ENCODE measurements around the gene PXK. TPM values are rescaled to one million over a fixed set of nuclear protein-coding genes. Genes with fewer than 3 reads are reported as not detected.

The PXK gene
- total and polyA plus RNA-seq, 2 experiments from 2014 or later, result 29.5 to 37.8 TPM

- Histone ChIP-seq H3K27ac (peak overlapping the region; percentile 8), H3K4me1 (ENCODE audit: insufficient read depth) (peaks cover 15% of the 10 kb centered on the region), H3K4me2 (no peak overlapping the region), H2AFZ (no peak overlapping the region), H3K27me3 (no peaks in the 10 kb centered on the region), H3K36me3 (replicated peaks; ENCODE audit: insufficient read depth, low read depth) (no peaks in the 10 kb centered on the region), H3K4me3 (no peak overlapping the region), H3K9me3 (ENCODE audit: low read depth) (no peaks in the 10 kb centered on the region), H4K20me1 (ENCODE audit: insufficient read depth, poor library complexity, severe bottlenecking) (no peaks in the 10 kb centered on the region), H3K9me2 (replicated peaks; ENCODE audit: insufficient read depth) (no peaks in the 10 kb centered on the region), H3K79me2 (no peaks in the 10 kb centered on the region)
- TF ChIP-seq EZH2phosphoT487 (IDR thresholded peaks at IDR 0.05; ENCODE audit: low read depth, severe bottlenecking, unreplicated experiment) (no peak), EZH2 (IDR thresholded peaks at IDR 0.05; ENCODE audit: borderline replicate concordance) (no peak)
- no peak for DNase-seq (ENCODE audit: low spot score)
- WGBS (ENCODE audit: low lambda C conversion rate, missing lambda C conversion rate), result 81% methylated on average over 2 of the region's 2 CpGs
These were observed 50.8 kb downstream of the PXK start for GRCh38 chr3:58383476-58383875.

GRCh38 chr3:58383904-58384303, 51.2 kb downstream of the PXK start:
- Histone ChIP-seq H3K4me1 (ENCODE audit: insufficient read depth) (peaks cover 15% of the 10 kb centered on the region), H3K4me3 (no peak overlapping the region), H3K36me3 (replicated peaks; ENCODE audit: insufficient read depth, low read depth) (no peaks in the 10 kb centered on the region), H2AFZ (no peak overlapping the region), H4K20me1 (ENCODE audit: insufficient read depth, poor library complexity, severe bottlenecking) (no peaks in the 10 kb centered on the region), H3K9me3 (ENCODE audit: low read depth) (no peaks in the 10 kb centered on the region), H3K4me2 (no peak overlapping the region), H3K9me2 (replicated peaks; ENCODE audit: insufficient read depth) (no peaks in the 10 kb centered on the region), H3K27ac (peak overlapping the region; percentile 16), H3K79me2 (no peaks in the 10 kb centered on the region), H3K27me3 (no peaks in the 10 kb centered on the region)
- peak; percentile 41 for DNase-seq (ENCODE audit: low spot score)
- 75% methylated on average over 4 of the region's 4 CpGs for WGBS (ENCODE audit: low lambda C conversion rate, missing lambda C conversion rate)
- TF ChIP-seq CTCF (IDR thresholded peaks at IDR 0.05; ENCODE audit: poor library complexity) (no peak), EZH2phosphoT487 (IDR thresholded peaks at IDR 0.05; ENCODE audit: low read depth, severe bottlenecking, unreplicated experiment) (no peak), EZH2 (IDR thresholded peaks at IDR 0.05; ENCODE audit: borderline replicate concordance) (no peak)

GRCh38 chr3:58384381-58385090, 51.8 kb downstream of the PXK start:
- Histone ChIP-seq H4K20me1 (ENCODE audit: insufficient read depth, poor library complexity, severe bottlenecking) (no peaks in the 10 kb centered on the region), H3K79me2 (no peaks in the 10 kb centered on the region), H3K4me1 (ENCODE audit: insufficient read depth) (peaks cover 15% of the 10 kb centered on the region), H3K9me2 (replicated peaks; ENCODE audit: insufficient read depth) (no peaks in the 10 kb centered on the region), H3K27ac (peak overlapping the region; percentile 16), H3K4me3 (no peak overlapping the region), H3K9me3 (ENCODE audit: low read depth) (no peaks in the 10 kb centered on the region), H3K4me2 (no peak overlapping the region), H3K27me3 (no peaks in the 10 kb centered on the region), H2AFZ (no peak overlapping the region), H3K36me3 (replicated peaks; ENCODE audit: insufficient read depth, low read depth) (no peaks in the 10 kb centered on the region)
- no peak for DNase-seq (ENCODE audit: low spot score)
- 75% methylated on average over 3 of the region's 3 CpGs for WGBS (ENCODE audit: low lambda C conversion rate, missing lambda C conversion rate)
- TF ChIP-seq EZH2phosphoT487 (IDR thresholded peaks at IDR 0.05; ENCODE audit: low read depth, severe bottlenecking, unreplicated experiment) (no peak), CTCF (IDR thresholded peaks at IDR 0.05; ENCODE audit: poor library complexity) (no peak), EZH2 (IDR thresholded peaks at IDR 0.05; ENCODE audit: borderline replicate concordance) (no peak)

GRCh38 chr3:58386626-58387365, 54.1 kb downstream of the PXK start:
- no peak overlapping the region for H3K4me3 ChIP-seq
- H3K79me2 ChIP-seq, result no peaks in the 10 kb centered on the region
- no peaks in the 10 kb centered on the region for H3K9me2 ChIP-seq (replicated peaks; ENCODE audit: insufficient read depth)
- no peak for TF ChIP-seq CTCF (IDR thresholded peaks at IDR 0.05; ENCODE audit: poor library complexity)
- TF ChIP-seq EZH2phosphoT487 (IDR thresholded peaks at IDR 0.05; ENCODE audit: low read depth, severe bottlenecking, unreplicated experiment), result no peak
- TF ChIP-seq EZH2 (IDR thresholded peaks at IDR 0.05; ENCODE audit: borderline replicate concordance), result no peak
- peak; percentile 62 for DNase-seq (ENCODE audit: low spot score)
- 62% methylated on average over 3 of the region's 3 CpGs for WGBS (ENCODE audit: low lambda C conversion rate, missing lambda C conversion rate)
- no peaks in the 10 kb centered on the region for H4K20me1 ChIP-seq (ENCODE audit: insufficient read depth, poor library complexity, severe bottlenecking)
- peak overlapping the region; percentile 87 for H3K27ac ChIP-seq
- H3K27me3 ChIP-seq, result no peaks in the 10 kb centered on the region
- H3K4me2 ChIP-seq, result no peak overlapping the region
- H2AFZ ChIP-seq, result no peak overlapping the region
- no peaks in the 10 kb centered on the region for H3K9me3 ChIP-seq (ENCODE audit: low read depth)
- no peaks in the 10 kb centered on the region for H3K36me3 ChIP-seq (replicated peaks; ENCODE audit: insufficient read depth, low read depth)
- H3K4me1 ChIP-seq (ENCODE audit: insufficient read depth), result peaks cover 15% of the 10 kb centered on the region

Measured in hepatocyte (in vitro differentiated cells).